Neural cell (in vitro differentiated cells): ENCODE data around the gene C20orf144.

ENCODE experiments used
- CTCF ChIP-seq: fragments of 450-650 bp; IDR thresholded peaks from 2 replicates; pipeline ENCODE4 v1.5.1; 2014; ENCODE audit warnings: antibody characterized with exemption, mild to moderate bottlenecking, moderate library complexity; ENCODE audit not compliant: poor library complexity, severe bottlenecking
- EZH2 ChIP-seq: fragments of 200-600, 300-800 bp; shearing (Covaris generic), sonication (generic); IDR thresholded peaks from 2 replicates; pipeline ENCODE4 v1.6.1; 2014; ENCODE audit warnings: antibody characterized with exemption, low read length, borderline replicate concordance, mild to moderate bottlenecking; ENCODE audit not compliant: insufficient read depth, poor library complexity, severe bottlenecking
- MXI1 ChIP-seq: fragments of 450-650 bp; conservative IDR thresholded peaks from 2 replicates; pipeline ENCODE4 v1.6.1; 2014; ENCODE audit warnings: antibody characterized with exemption, mild to moderate bottlenecking; ENCODE audit not compliant: poor library complexity, severe bottlenecking
- POLR2AphosphoS5 ChIP-seq: IDR thresholded peaks from 2 replicates; pipeline ENCODE4 v1.6.1; 2012
- RAD21 ChIP-seq: fragments of 450-650 bp; conservative IDR thresholded peaks from 2 replicates; pipeline ENCODE4 v1.6.1; 2014; ENCODE audit warnings: antibody characterized with exemption, mild to moderate bottlenecking, moderate library complexity
- TF ChIP-seq, protein P1 (sequence below): IDR thresholded peaks from 2 replicates; pipeline ENCODE4 v1.6.1; 2012; ENCODE audit warnings: borderline replicate concordance

GRCh38 chr20:33640287-33640686 is 21.8 kb upstream of the C20orf144 start:
- TF ChIP-seq POLR2AphosphoS5 = no peak
- TF ChIP-seq CTCF = no peak
- TF ChIP-seq, protein P1, sequence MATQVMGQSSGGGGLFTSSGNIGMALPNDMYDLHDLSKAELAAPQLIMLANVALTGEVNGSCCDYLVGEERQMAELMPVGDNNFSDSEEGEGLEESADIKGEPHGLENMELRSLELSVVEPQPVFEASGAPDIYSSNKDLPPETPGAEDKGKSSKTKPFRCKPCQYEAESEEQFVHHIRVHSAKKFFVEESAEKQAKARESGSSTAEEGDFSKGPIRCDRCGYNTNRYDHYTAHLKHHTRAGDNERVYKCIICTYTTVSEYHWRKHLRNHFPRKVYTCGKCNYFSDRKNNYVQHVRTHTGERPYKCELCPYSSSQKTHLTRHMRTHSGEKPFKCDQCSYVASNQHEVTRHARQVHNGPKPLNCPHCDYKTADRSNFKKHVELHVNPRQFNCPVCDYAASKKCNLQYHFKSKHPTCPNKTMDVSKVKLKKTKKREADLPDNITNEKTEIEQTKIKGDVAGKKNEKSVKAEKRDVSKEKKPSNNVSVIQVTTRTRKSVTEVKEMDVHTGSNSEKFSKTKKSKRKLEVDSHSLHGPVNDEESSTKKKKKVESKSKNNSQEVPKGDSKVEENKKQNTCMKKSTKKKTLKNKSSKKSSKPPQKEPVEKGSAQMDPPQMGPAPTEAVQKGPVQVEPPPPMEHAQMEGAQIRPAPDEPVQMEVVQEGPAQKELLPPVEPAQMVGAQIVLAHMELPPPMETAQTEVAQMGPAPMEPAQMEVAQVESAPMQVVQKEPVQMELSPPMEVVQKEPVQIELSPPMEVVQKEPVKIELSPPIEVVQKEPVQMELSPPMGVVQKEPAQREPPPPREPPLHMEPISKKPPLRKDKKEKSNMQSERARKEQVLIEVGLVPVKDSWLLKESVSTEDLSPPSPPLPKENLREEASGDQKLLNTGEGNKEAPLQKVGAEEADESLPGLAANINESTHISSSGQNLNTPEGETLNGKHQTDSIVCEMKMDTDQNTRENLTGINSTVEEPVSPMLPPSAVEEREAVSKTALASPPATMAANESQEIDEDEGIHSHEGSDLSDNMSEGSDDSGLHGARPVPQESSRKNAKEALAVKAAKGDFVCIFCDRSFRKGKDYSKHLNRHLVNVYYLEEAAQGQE = no peak
- TF ChIP-seq MXI1 = no peak
- TF ChIP-seq EZH2 = no peak
- no peak for TF ChIP-seq RAD21
